HG03575 (cell line): Measurements from ENCODE around the gene WDFY1.

Experiments
- ATAC-seq: cut with Tn5 transposase; IDR thresholded peaks from one replicate; pipeline ENCODE4 v1.9.1; 2021; ENCODE audit not compliant: unreplicated experiment, insufficient number of reproducible peaks, low FRiP score; ENCODE audit errors: extremely low read depth

The WDFY1 gene

GRCh38 chr2:223967981-223968380 is 22.8 kb upstream of the WDFY1 start:
- no peak for ATAC-seq

GRCh38 chr2:223959688-223960087 is 14.6 kb upstream of the WDFY1 start:
- no peak for ATAC-seq

GRCh38 chr2:223957092-223957851 is 12.1 kb upstream of the WDFY1 start, which contains the start of gene MRPL44:
TSS of gene MRPL44 (plus strand) at chr2:223957463. CDS start at chr2:223957473, 10 bp downstream.
- peak; percentile 50 for ATAC-seq

GRCh38 chr2:223956300-223956699 is 11.2 kb upstream of the WDFY1 start:
- peak; percentile 24 for ATAC-seq

GRCh38 chr2:223954401-223954800 is 9.3 kb upstream of the WDFY1 start:
- no peak for ATAC-seq

- ATAC-seq, result peak; percentile 39
These were observed 7.3 kb upstream of the WDFY1 start for GRCh38 chr2:223952280-223952968.

GRCh38 chr2:223950448-223951347 is 5.6 kb upstream of the WDFY1 start:
- no peak for ATAC-seq

- no peak for ATAC-seq
These were observed 4.2 kb upstream of the WDFY1 start for GRCh38 chr2:223949241-223949840.

- no peak for ATAC-seq
These were observed 2.6 kb upstream of the WDFY1 start for GRCh38 chr2:223947711-223948205.

GRCh38 chr2:223945755-223946154 is 620 bp upstream of the WDFY1 start:
- no peak for ATAC-seq

GRCh38 chr2:223944166-223944702 is 901 bp downstream of the WDFY1 start:
- ATAC-seq, result no peak

GRCh38 chr2:223943561-223944008 is 1.6 kb downstream of the WDFY1 start:
- ATAC-seq, result no peak

- ATAC-seq, result no peak
These were observed 2.0 kb downstream of the WDFY1 start for GRCh38 chr2:223943135-223943534.

- peak; percentile 57 for ATAC-seq
These were observed 3.4 kb downstream of the WDFY1 start for GRCh38 chr2:223941579-223942277.

GRCh38 chr2:223939438-223939837 is 5.7 kb downstream of the WDFY1 start:
- ATAC-seq, result peak; percentile 33

GRCh38 chr2:223937535-223937934 is 7.6 kb downstream of the WDFY1 start:
- ATAC-seq, result no peak

GRCh38 chr2:223936862-223937326 is 8.2 kb downstream of the WDFY1 start:
- no peak for ATAC-seq
